HG03442 (cell line): ENCODE data around the gene ACTN4.

Experiments
- ATAC-seq: cut with Tn5 transposase; IDR thresholded peaks from one replicate; pipeline ENCODE4 v1.9.1; 2021; ENCODE audit warnings: mild to moderate bottlenecking, moderate library complexity; ENCODE audit not compliant: unreplicated experiment

The ACTN4 gene

GRCh38 chr19:38722947-38723605 lies 75.6 kb downstream of the ACTN4 start:
- ATAC-seq, result no peak

GRCh38 chr19:38723606-38723965 lies 76.1 kb downstream of the ACTN4 start:
- no peak for ATAC-seq

- ATAC-seq, result no peak
These were observed 76.8 kb downstream of the ACTN4 start for GRCh38 chr19:38723990-38724854.

GRCh38 chr19:38725469-38726283 lies 78.2 kb downstream of the ACTN4 start:
- ATAC-seq, result no peak

- no peak for ATAC-seq
These were observed 78.8 kb downstream of the ACTN4 start for GRCh38 chr19:38726284-38726673.

GRCh38 chr19:38726761-38727301 lies 79.4 kb downstream of the ACTN4 start:
- no peak for ATAC-seq

- no peak for ATAC-seq
These were observed 79.9 kb downstream of the ACTN4 start for GRCh38 chr19:38727306-38727867.

- ATAC-seq, result no peak
These were observed 80.6 kb downstream of the ACTN4 start for GRCh38 chr19:38727868-38728660.

- no peak for ATAC-seq
These were observed 81.5 kb downstream of the ACTN4 start for GRCh38 chr19:38728752-38729541.

- no peak for ATAC-seq
These were observed 82.4 kb downstream of the ACTN4 start for GRCh38 chr19:38729653-38730469.

- no peak for ATAC-seq
These were observed 83.0 kb downstream of the ACTN4 start for GRCh38 chr19:38730470-38730730.

GRCh38 chr19:38730731-38731589 lies 83.5 kb downstream of the ACTN4 start:
- no peak for ATAC-seq

- ATAC-seq, result no peak
These were observed 84.3 kb downstream of the ACTN4 start for GRCh38 chr19:38731654-38732301.

GRCh38 chr19:38733241-38733492 lies 85.7 kb downstream of the ACTN4 start:
- ATAC-seq, result no peak

- ATAC-seq, result no peak
These were observed 86.2 kb downstream of the ACTN4 start for GRCh38 chr19:38733493-38734175.

- no peak for ATAC-seq
These were observed 86.7 kb downstream of the ACTN4 start for GRCh38 chr19:38734176-38734425.
